K562 (cell line): ENCODE data around the gene ALOXE3. TPM values are rescaled to one million over a fixed set of nuclear protein-coding genes. Genes with fewer than 3 reads are reported as not detected.

ENCODE experiments used
- ATAC-seq: fragments of 200-7000 bp; cut with Tn5 transposase; 3 replicates; pipeline ENCODE4 v1.9.1; 2020; ENCODE audit warnings: moderate library complexity
- BruUV-seq: library from RNA; stranded (reverse); fragments of 400-500 nt; replicated peaks from 2 replicates; lab custom pipeline; 2021; lab: Mats Ljungman, UMichigan
- CTCF ChIA-PET: fragments of 300-600 bp; formaldehyde crosslinking; extraction: SDS; loops from one replicate; lab custom pipeline; 2021; ENCODE audit warnings: low intra/inter-chr PET ratio; lab: Yijun Ruan, JAX
- POLR2A ChIA-PET: fragments of 300-600, 350-650 bp; sonication (Branson Sonifier 250); formaldehyde crosslinking; extraction: SDS; loops from one replicate; lab custom pipeline; 2021; ENCODE audit warnings: antibody characterized with exemption, inconsistent platforms; lab: Yijun Ruan, JAX
- DNase-seq, 4 experiments: peaks; one replicate each; pipeline versions ENCODE4 v3.0.0 to v3.0.0-alpha.2; 2011 to 2018; ENCODE audit warnings: low spot score in 3 of 4, mixed read lengths in 3 of 4; ENCODE audit errors: extremely low read depth in 1 of 4
- FAIRE-seq: peaks from 2 replicates; lab custom pipeline; 2011; peaks lifted over from hg19 to GRCh38; lab: Jason Lieb, UNC
- H2AFZ ChIP-seq: 2 replicates; pipeline ENCODE4 v1.6.0; 2011; ENCODE audit warnings: low read depth, low read length, control low read depth, inconsistent platforms
- H3K27ac ChIP-seq: fragments of 200-600 bp; 3 replicates; pipeline ENCODE4 v1.8.0; 2011; ENCODE audit warnings: low read depth, mild to moderate bottlenecking, control low read depth, inconsistent platforms, low read length, moderate library complexity, mixed read lengths; ENCODE audit errors: extremely low read depth
- H3K27me3 ChIP-seq, 2 experiments: fragments of 300-600 bp in 1 of 2; 2 replicates in 1 of 2; 3 replicates in 1 of 2; pipeline versions ENCODE4 v1.6.0 to v1.8.0; 2011; ENCODE audit warnings: inconsistent platforms in 2 of 2, low read length in 2 of 2, mild to moderate bottlenecking in 1 of 2, mixed read lengths in 1 of 2, moderate library complexity in 1 of 2; ENCODE audit not compliant: control insufficient read depth in 2 of 2, insufficient read depth in 2 of 2
- H3K36me3 ChIP-seq: fragments of 300-600 bp; 3 replicates; pipeline ENCODE4 v1.8.0; 2011; ENCODE audit warnings: mild to moderate bottlenecking, low read length, inconsistent platforms; ENCODE audit not compliant: control insufficient read depth, insufficient read depth
- H3K4me1 ChIP-seq, 2 experiments: fragments of 200-600 bp in 1 of 2; replicated peaks in 1 of 2; 2 replicates in 1 of 2; 3 replicates in 1 of 2; pipeline versions ENCODE4 v1.5.1 to v1.8.0; 2011; ENCODE audit warnings: inconsistent platforms in 2 of 2, low read length in 2 of 2, mild to moderate bottlenecking in 1 of 2, mixed read lengths in 1 of 2, moderate library complexity in 1 of 2; ENCODE audit not compliant: control insufficient read depth in 2 of 2, insufficient read depth in 2 of 2
- H3K4me2 ChIP-seq: 2 replicates; pipeline ENCODE4 v1.6.1; 2011; ENCODE audit warnings: low read length, control low read depth, inconsistent platforms, mixed read lengths; ENCODE audit not compliant: insufficient read depth
- H3K4me3 ChIP-seq: fragments of 200-600 bp; sonication (generic), shearing (Covaris generic); 2 replicates; pipeline ENCODE4 v1.5.1; 2016; ENCODE audit warnings: control low read depth, inconsistent platforms
- H3K79me2 ChIP-seq: fragments of 200-600 bp; 3 replicates; pipeline ENCODE4 v1.8.0; 2011; ENCODE audit warnings: low read length, inconsistent platforms; ENCODE audit not compliant: control insufficient read depth, insufficient read depth
- H3K9ac ChIP-seq, 2 experiments: 2 replicates each; pipeline versions ENCODE4 v1.6.0 to v1.6.1; 2011; ENCODE audit warnings: low read depth in 2 of 2, low read length in 2 of 2, control low read depth in 1 of 2, inconsistent platforms in 1 of 2, mild to moderate bottlenecking in 1 of 2, mixed read lengths in 1 of 2; ENCODE audit not compliant: insufficient read depth in 1 of 2
- H3K9me1 ChIP-seq: one replicate; pipeline ENCODE4 v1.6.0; 2011; ENCODE audit warnings: inconsistent platforms, mild to moderate bottlenecking, low read length, moderate library complexity; ENCODE audit not compliant: control insufficient read depth, insufficient read depth
- H3K9me3 ChIP-seq: replicated peaks from 2 replicates; pipeline ENCODE4 v1.5.1; 2011; ENCODE audit warnings: low read depth, low read length, inconsistent platforms; ENCODE audit not compliant: control insufficient read depth, insufficient read depth
- H4K20me1 ChIP-seq: replicated peaks from 2 replicates; pipeline ENCODE4 v1.6.1; 2011; ENCODE audit warnings: low read length, inconsistent platforms, mixed read lengths; ENCODE audit not compliant: control insufficient read depth, insufficient read depth
- NR4A1 ChIP-seq, 2 experiments: fragments of 250-450 bp in 1 of 2; fragments of 450-650 bp in 1 of 2; sonication (Bioruptor Pico) in 1 of 2; IDR thresholded peaks; 2 replicates each; pipeline versions ENCODE4 v1.4.0 to v1.6.1; 2016 to 2020; ENCODE audit warnings: mild to moderate bottlenecking in 2 of 2, missing compliant biosample characterization in 1 of 2, missing genetic modification characterization in 1 of 2, moderate library complexity in 1 of 2
- POLR2A ChIP-seq: fragments of 450-650 bp; conservative IDR thresholded peaks from 2 replicates; pipeline ENCODE4 v1.6.1; 2016
- ZNF696 ChIP-seq: fragments of 250-450 bp; sonication (Bioruptor Pico); conservative IDR thresholded peaks from 2 replicates; pipeline ENCODE4 v1.4.0; 2020; ENCODE audit warnings: mild to moderate bottlenecking, moderate library complexity
- ZNF717 ChIP-seq: fragments of 250-450 bp; sonication (Bioruptor Pico); IDR thresholded peaks from 2 replicates; pipeline ENCODE4 v1.5.0; 2021
- WGBS: fragments of 100-300 bp; shearing (Covaris generic); methylation state at CpG from one replicate; pipeline ENCODE4 v1.1.6; 2016; ENCODE audit warnings: low coverage, mixed read lengths; ENCODE audit not compliant: insufficient coverage; ENCODE audit errors: missing lambda C conversion rate; 5-methylcytosine and 5-hydroxymethylcytosine counted together
- in situ Hi-C: fragments of 300-500 bp; cut with MboI; formaldehyde crosslinking; loops from 4 replicates; pipeline ENCODE4 v1.15.0; 2018; ENCODE audit warnings: inconsistent platforms, mixed read lengths
- intact Hi-C: fragments of 100-400 bp; cut with micrococcal nuclease; formaldehyde crosslinking; loops from 2 replicates; pipeline ENCODE4 v1.14.2; 2022
- polyA plus RNA-seq, 8 experiments: library from polyadenylated mRNA; depleted of rRNA in 4 of 8; stranded (reverse) in 5 of 8; unstranded in 3 of 8; fragments of >200 nt; fragmentation: Nextera tagmentation in 2 of 8; fragmentation: Illumina TruSeq in 1 of 8; extraction: Ambion mirVana in 2 of 8; extraction: Trizol in 1 of 8; gene quantifications; 2 replicates each; pipeline versions ENCODE4 v1.2.1 to v1.2.3, GENCODE V29; 2011 to 2014; ENCODE audit warnings: inconsistent platforms in 1 of 8, missing spikeins in 1 of 8
- total RNA-seq, 7 experiments: library from RNA; depleted of rRNA in 6 of 7; stranded (reverse); fragments of >200 nt in 6 of 7; fragmentation: Illumina TruSeq in 2 of 7; extraction: Trizol in 2 of 7; gene quantifications; 2 replicates each; pipeline versions ENCODE4 v1.2.1 to v1.2.3, GENCODE V29; 2011 to 2021; ENCODE audit warnings: low replicate concordance in 1 of 7
- TF ChIP-seq, protein P1 (sequence below), 2 experiments: fragments of 450-650 bp; formaldehyde crosslinking in 1 of 2; IDR thresholded peaks; 2 replicates each; pipeline versions ENCODE4 v1.4.0 to v1.6.1; 2014 to 2020; ENCODE audit warnings: mild to moderate bottlenecking in 2 of 2, borderline replicate concordance in 1 of 2, low read depth in 1 of 2
- TF ChIP-seq, protein P2 (sequence below): IDR thresholded peaks from 2 replicates; pipeline ENCODE4 v1.6.1; 2011; ENCODE audit warnings: borderline replicate concordance, low read depth, mild to moderate bottlenecking, moderate library complexity, low read length; ENCODE audit not compliant: insufficient read depth, poor library complexity, severe bottlenecking
- TF ChIP-seq, protein P3 (sequence below): fragments of 250-450 bp; sonication (Bioruptor Pico); IDR thresholded peaks from 2 replicates; pipeline ENCODE4 v1.4.0; 2020; ENCODE audit warnings: borderline replicate concordance
- TF ChIP-seq, protein P4 (sequence below): conservative IDR thresholded peaks from 2 replicates; pipeline ENCODE4 v1.6.1; 2011; ENCODE audit warnings: low read depth, mild to moderate bottlenecking, low read length; ENCODE audit not compliant: control insufficient read depth

The ALOXE3 gene
- total and polyA plus RNA-seq, 9 of the 15 experiments (the other 6 are each of a cell fraction or from before 2014, with no cell fraction given) = 0.04 TPM; not detected in 8

DNA sequence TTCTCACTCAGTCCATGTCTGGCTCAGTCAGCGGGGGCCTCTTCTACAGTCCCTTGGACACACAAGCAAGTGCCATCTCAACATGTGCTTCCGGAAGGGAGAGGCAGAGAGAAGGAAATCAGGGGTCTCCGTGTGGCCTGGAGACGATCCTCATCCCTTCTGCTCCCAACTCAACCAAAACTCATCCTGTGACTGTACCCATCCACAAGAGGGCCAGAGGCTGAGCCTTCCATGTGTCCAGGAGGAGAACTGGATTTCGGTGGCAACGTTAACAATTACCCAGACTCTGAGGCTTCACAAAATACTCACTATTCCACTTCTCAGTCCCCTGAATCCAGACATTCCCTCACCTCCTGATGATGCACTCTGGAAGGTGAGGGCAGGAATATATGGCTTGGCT lies 23.0 kb downstream of the ALOXE3 start:
- H3K9me3 ChIP-seq = no peaks in the 10 kb centered on the region
- H3K79me2 ChIP-seq = no peaks in the 10 kb centered on the region
- peaks cover 0 to 18% of the 10 kb centered on the region in 2 experiments; a peak in 2 of 5 replicates for H3K27me3 ChIP-seq
- no peak overlapping the region for H3K9ac ChIP-seq
- H3K36me3 ChIP-seq = no peaks in the 10 kb centered on the region
- intact Hi-C loops = no loop called here
- BruUV-seq = no TSS peak
- no peaks in the 10 kb centered on the region for H3K9me1 ChIP-seq
- 0 out of 2 replicates have a peak overlapping the region, but pooled peaks have one; percentile 4 for H2AFZ ChIP-seq
- in situ Hi-C loops = no loop called here
- 37% methylated on average over 4 of the region's 6 CpGs for WGBS
- H3K27ac ChIP-seq = no peak overlapping the region
- H3K4me2 ChIP-seq = no peak overlapping the region
- no peak overlapping the region for H3K4me3 ChIP-seq
- ChIA-PET POLR2A (no interaction called here), CTCF (no interaction called here)
- no peaks in the 10 kb centered on the region; a peak in 1 of 5 replicates for H3K4me1 ChIP-seq
- DNase-seq (no peak), ATAC-seq (no peak), FAIRE-seq (no peak)
- no peaks in the 10 kb centered on the region for H4K20me1 ChIP-seq
- TF ChIP-seq NR4A1 (CRISPR knock-in tag; IDR thresholded peaks at IDR 0.05) (no peak), NR4A1 (tag; IDR thresholded peaks at IDR 0.05) (no peak), ZNF717 (CRISPR knock-in tag) (no peak), ZNF696 (CRISPR knock-in tag) (no peak), POLR2A (no peak)
- TF ChIP-seq, protein P1, sequence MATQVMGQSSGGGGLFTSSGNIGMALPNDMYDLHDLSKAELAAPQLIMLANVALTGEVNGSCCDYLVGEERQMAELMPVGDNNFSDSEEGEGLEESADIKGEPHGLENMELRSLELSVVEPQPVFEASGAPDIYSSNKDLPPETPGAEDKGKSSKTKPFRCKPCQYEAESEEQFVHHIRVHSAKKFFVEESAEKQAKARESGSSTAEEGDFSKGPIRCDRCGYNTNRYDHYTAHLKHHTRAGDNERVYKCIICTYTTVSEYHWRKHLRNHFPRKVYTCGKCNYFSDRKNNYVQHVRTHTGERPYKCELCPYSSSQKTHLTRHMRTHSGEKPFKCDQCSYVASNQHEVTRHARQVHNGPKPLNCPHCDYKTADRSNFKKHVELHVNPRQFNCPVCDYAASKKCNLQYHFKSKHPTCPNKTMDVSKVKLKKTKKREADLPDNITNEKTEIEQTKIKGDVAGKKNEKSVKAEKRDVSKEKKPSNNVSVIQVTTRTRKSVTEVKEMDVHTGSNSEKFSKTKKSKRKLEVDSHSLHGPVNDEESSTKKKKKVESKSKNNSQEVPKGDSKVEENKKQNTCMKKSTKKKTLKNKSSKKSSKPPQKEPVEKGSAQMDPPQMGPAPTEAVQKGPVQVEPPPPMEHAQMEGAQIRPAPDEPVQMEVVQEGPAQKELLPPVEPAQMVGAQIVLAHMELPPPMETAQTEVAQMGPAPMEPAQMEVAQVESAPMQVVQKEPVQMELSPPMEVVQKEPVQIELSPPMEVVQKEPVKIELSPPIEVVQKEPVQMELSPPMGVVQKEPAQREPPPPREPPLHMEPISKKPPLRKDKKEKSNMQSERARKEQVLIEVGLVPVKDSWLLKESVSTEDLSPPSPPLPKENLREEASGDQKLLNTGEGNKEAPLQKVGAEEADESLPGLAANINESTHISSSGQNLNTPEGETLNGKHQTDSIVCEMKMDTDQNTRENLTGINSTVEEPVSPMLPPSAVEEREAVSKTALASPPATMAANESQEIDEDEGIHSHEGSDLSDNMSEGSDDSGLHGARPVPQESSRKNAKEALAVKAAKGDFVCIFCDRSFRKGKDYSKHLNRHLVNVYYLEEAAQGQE (IDR thresholded peaks at IDR 0.05; ENCODE audit: borderline replicate concordance) = no peak
- TF ChIP-seq, protein P1 (CRISPR knock-in tag; IDR thresholded peaks at IDR 0.05; ENCODE audit: low read depth) = no peak
- TF ChIP-seq, protein P2, sequence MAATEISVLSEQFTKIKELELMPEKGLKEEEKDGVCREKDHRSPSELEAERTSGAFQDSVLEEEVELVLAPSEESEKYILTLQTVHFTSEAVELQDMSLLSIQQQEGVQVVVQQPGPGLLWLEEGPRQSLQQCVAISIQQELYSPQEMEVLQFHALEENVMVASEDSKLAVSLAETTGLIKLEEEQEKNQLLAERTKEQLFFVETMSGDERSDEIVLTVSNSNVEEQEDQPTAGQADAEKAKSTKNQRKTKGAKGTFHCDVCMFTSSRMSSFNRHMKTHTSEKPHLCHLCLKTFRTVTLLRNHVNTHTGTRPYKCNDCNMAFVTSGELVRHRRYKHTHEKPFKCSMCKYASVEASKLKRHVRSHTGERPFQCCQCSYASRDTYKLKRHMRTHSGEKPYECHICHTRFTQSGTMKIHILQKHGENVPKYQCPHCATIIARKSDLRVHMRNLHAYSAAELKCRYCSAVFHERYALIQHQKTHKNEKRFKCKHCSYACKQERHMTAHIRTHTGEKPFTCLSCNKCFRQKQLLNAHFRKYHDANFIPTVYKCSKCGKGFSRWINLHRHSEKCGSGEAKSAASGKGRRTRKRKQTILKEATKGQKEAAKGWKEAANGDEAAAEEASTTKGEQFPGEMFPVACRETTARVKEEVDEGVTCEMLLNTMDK = peak; percentile 20
- TF ChIP-seq, protein P3, sequence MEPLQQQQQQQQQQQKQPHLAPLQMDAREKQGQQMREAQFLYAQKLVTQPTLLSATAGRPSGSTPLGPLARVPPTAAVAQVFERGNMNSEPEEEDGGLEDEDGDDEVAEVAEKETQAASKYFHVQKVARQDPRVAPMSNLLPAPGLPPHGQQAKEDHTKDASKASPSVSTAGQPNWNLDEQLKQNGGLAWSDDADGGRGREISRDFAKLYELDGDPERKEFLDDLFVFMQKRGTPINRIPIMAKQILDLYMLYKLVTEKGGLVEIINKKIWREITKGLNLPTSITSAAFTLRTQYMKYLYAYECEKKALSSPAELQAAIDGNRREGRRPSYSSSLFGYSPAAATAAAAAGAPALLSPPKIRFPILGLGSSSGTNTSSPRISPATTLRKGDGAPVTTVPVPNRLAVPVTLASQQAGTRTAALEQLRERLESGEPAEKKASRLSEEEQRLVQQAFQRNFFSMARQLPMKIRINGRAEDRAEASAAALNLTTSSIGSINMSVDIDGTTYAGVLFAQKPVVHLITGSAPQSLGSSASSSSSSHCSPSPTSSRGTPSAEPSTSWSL (CRISPR knock-in tag) = no peak
- TF ChIP-seq, protein P4, sequence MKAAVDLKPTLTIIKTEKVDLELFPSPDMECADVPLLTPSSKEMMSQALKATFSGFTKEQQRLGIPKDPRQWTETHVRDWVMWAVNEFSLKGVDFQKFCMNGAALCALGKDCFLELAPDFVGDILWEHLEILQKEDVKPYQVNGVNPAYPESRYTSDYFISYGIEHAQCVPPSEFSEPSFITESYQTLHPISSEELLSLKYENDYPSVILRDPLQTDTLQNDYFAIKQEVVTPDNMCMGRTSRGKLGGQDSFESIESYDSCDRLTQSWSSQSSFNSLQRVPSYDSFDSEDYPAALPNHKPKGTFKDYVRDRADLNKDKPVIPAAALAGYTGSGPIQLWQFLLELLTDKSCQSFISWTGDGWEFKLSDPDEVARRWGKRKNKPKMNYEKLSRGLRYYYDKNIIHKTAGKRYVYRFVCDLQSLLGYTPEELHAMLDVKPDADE = no peak
